Upper lobe of left lung (tissue), 6 donors: Measurements from ENCODE around the gene RPS15A. TPM values are rescaled to one million over a fixed set of nuclear protein-coding genes. Genes with fewer than 3 reads are reported as not detected.

Source experiments
- ATAC-seq, 2 donors: fragments of 200-7000 bp; cut with Tn5 transposase; one replicate each; pipeline ENCODE4 v1.9.1; 2022; ENCODE audit warnings: mild to moderate bottlenecking in 2 of 2, moderate library complexity in 2 of 2; ENCODE audit not compliant: low FRiP score in 2 of 2
- DNase-seq, 2 donors: peaks; one replicate each; pipeline ENCODE4 v3.0.0-alpha.2; 2019 to 2020
- H3K27ac ChIP-seq, 4 donors: fragments of 200-600 bp; sonication (generic); one replicate each; pipeline ENCODE4 v1.5.1; 2016 to 2019
- H3K27me3 ChIP-seq, 4 donors: fragments of 200-600 bp; sonication (generic); one replicate each; pipeline ENCODE4 v1.5.1; 2017 to 2019
- H3K36me3 ChIP-seq, 4 donors: fragments of 200-600 bp; sonication (generic); one replicate each; pipeline ENCODE4 v1.5.1; 2016 to 2019
- H3K4me1 ChIP-seq, 4 donors: fragments of 200-600 bp; sonication (generic); one replicate each; pipeline ENCODE4 v1.5.1; 2018 to 2019
- H3K4me3 ChIP-seq, 4 donors: fragments of 200-600 bp; sonication (generic); one replicate each; pipeline ENCODE4 v1.5.1; 2017 to 2019; ENCODE audit warnings: mild to moderate bottlenecking in 2 of 4, moderate library complexity in 1 of 4
- H3K9me3 ChIP-seq, 4 donors: fragments of 200-600 bp; sonication (generic); one replicate each; pipeline ENCODE4 v1.5.1; 2018 to 2019
- EP300 ChIP-seq, 4 donors: sonication (generic); formaldehyde crosslinking; IDR thresholded peaks; one replicate each; pipeline ENCODE4 v1.5.1; 2017; ENCODE audit warnings: antibody characterized with exemption in 4 of 4, control low read depth in 2 of 4
- POLR2A ChIP-seq, 4 donors: fragments of 450-650 bp; IDR thresholded peaks; one replicate each; pipeline ENCODE4 v1.5.1; 2016 to 2017; ENCODE audit warnings: antibody characterized with exemption in 4 of 4, mild to moderate bottlenecking in 2 of 4
- POLR2AphosphoS5 ChIP-seq, 2 donors: sonication (generic); formaldehyde crosslinking; IDR thresholded peaks; one replicate each; pipeline ENCODE4 v1.5.1; 2017; ENCODE audit warnings: antibody characterized with exemption in 2 of 2
- WGBS, 2 donors: methylation state at CpG; one replicate each; pipeline ENCODE4 v1.1.5; 2017 to 2018; 5-methylcytosine and 5-hydroxymethylcytosine counted together
- total RNA-seq, 6 donors: library from RNA; depleted of rRNA in 4 of 6; stranded (reverse); fragments of >200 nt in 4 of 6; gene quantifications; one replicate each; pipeline versions ENCODE4 v1.1.0 to v1.2.1, GENCODE V29; 2016 to 2021
- TF ChIP-seq, protein P1 (sequence below), 6 experiments: fragments of 450-650 bp in 4 of 6; fragments of 200-600 bp in 2 of 6; sonication (generic) in 2 of 6; IDR thresholded peaks; one replicate each; pipeline ENCODE4 v1.5.1; 2016 to 2019; ENCODE audit warnings: antibody characterized with exemption in 6 of 6
- donor health status: DM: no; HTN: no; CAD: no; lungs with moderate emphysema.
- donor health status: DM: no; HTN: yes; CAD: no; lungs with severe emphysema.

Gene RPS15A
- total RNA-seq, 6 donors from 2014 or later: 195 to 1,334 (median 859) TPM

DNA sequence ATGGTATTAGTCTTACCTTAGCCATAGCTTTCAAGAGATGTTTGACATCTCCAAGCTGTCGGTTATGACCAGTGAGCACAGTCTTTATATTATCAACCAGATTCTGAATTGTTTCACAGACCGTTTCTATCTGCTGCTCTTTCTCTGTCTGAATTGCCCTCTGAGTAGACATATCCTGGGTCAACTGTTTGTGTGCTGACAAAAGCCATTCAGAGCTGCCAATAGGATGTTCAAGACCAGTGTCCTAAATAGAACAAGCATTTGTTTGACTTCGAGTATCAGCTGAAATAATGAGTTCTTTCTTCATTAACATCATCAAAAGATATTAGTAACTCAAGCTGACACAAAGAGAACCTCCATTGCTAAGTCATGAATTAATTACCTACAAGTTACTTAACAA, 26.2 kb upstream of the RPS15A start:
- no peak overlapping the region for H3K27ac ChIP-seq
- WGBS, 2 donors: 81 to 95% methylated on average over 3 of the region's 3 CpGs
- no peaks in the 10 kb centered on the region for H3K9me3 ChIP-seq
- H3K36me3 ChIP-seq: peaks cover 33 to 87% (median 59%) of the 10 kb centered on the region in 4 donors
- no peak for TF ChIP-seq EP300 (IDR thresholded peaks at IDR 0.05)
- no peak for TF ChIP-seq POLR2AphosphoS5 (IDR thresholded peaks at IDR 0.05)
- no peak for TF ChIP-seq POLR2A (IDR thresholded peaks at IDR 0.05)
- TF ChIP-seq, protein P1, sequence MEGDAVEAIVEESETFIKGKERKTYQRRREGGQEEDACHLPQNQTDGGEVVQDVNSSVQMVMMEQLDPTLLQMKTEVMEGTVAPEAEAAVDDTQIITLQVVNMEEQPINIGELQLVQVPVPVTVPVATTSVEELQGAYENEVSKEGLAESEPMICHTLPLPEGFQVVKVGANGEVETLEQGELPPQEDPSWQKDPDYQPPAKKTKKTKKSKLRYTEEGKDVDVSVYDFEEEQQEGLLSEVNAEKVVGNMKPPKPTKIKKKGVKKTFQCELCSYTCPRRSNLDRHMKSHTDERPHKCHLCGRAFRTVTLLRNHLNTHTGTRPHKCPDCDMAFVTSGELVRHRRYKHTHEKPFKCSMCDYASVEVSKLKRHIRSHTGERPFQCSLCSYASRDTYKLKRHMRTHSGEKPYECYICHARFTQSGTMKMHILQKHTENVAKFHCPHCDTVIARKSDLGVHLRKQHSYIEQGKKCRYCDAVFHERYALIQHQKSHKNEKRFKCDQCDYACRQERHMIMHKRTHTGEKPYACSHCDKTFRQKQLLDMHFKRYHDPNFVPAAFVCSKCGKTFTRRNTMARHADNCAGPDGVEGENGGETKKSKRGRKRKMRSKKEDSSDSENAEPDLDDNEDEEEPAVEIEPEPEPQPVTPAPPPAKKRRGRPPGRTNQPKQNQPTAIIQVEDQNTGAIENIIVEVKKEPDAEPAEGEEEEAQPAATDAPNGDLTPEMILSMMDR (IDR thresholded peaks at IDR 0.05): no peak
- H3K4me3 ChIP-seq: no peak overlapping the region
- ATAC-seq (no peak), DNase-seq (no peak)
- H3K27me3 ChIP-seq: no peaks in the 10 kb centered on the region
- no peaks in the 10 kb centered on the region for H3K4me1 ChIP-seq

DNA sequence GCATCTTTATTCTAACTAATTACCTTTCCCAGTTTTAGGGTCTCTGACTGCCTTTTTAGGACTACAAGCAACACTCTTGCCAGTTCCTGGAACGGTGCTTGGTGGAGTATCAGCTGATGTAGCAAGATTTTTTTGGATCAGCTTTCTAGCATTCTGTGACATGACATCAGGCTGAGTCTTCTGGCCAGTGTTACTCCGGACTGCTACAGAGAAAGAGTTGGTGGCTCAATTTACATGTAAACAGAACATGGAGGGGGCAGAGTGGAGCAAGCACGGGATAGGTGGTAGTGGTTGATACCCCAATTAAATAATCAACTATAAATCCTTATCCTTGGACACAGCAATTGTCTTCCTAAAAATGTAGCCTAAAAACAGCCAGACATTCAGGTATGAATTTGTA, 21.8 kb upstream of the RPS15A start:
- 90% methylated on average over 3 of the region's 3 CpGs for WGBS, 2 donors
- no peak for TF ChIP-seq POLR2AphosphoS5 (IDR thresholded peaks at IDR 0.05)
- TF ChIP-seq POLR2A (IDR thresholded peaks at IDR 0.05): no peak
- DNase-seq: no peak
- no peaks in the 10 kb centered on the region for H3K4me1 ChIP-seq
- H3K27me3 ChIP-seq: no peaks in the 10 kb centered on the region
- peaks cover 42 to 91% (median 69%) of the 10 kb centered on the region in 4 donors for H3K36me3 ChIP-seq
- no peak overlapping the region for H3K27ac ChIP-seq
- no peak for ATAC-seq
- no peaks in the 10 kb centered on the region for H3K9me3 ChIP-seq
- no peak overlapping the region for H3K4me3 ChIP-seq

GRCh38 chr16:18809165-18809564, 19.0 kb upstream of the RPS15A start:
- 93 to 97% methylated on average over 13 of the region's 13 CpGs for WGBS, 2 donors
- TF ChIP-seq POLR2AphosphoS5 (IDR thresholded peaks at IDR 0.05) (no peak), POLR2A (IDR thresholded peaks at IDR 0.05) (no peak), EP300 (IDR thresholded peaks at IDR 0.05) (no peak)
- TF ChIP-seq, protein P1 (IDR thresholded peaks at IDR 0.05): no peak
- H3K9me3 ChIP-seq: no peaks in the 10 kb centered on the region
- DNase-seq (no peak), ATAC-seq (no peak)
- H3K27ac ChIP-seq: no peak overlapping the region
- no peak overlapping the region for H3K4me3 ChIP-seq
- H3K36me3 ChIP-seq: peaks cover 28 to 70% (median 47%) of the 10 kb centered on the region in 4 donors
- peaks cover 0 to 8% (median 2%) of the 10 kb centered on the region in 4 donors for H3K4me1 ChIP-seq
- H3K27me3 ChIP-seq: no peaks in the 10 kb centered on the region

- ATAC-seq (no peak), DNase-seq (no peak)
- 22 to 31% methylated on average over 2 of the region's 2 CpGs for WGBS, 2 donors
These were observed 15.2 kb upstream of the RPS15A start for GRCh38 chr16:18805257-18805773.

DNA sequence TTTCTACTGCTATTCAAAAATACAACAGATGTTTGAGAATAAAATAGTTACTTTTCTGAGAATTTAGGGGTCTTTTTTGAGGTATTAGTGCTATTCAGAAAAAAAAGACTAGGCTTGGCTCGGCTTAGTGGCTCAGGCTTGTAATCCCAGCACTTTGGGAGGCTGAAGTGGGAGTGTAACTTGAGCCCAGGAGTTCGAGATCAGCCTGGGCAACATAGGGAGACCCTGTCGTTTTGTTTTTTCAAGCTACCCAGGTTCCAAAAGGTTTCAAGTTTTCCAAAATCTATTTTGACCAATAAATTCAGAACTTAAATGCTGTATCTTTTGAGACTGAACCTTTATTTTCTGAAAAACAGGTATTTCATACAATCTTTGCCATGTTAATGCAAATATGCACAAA, 14.4 kb upstream of the RPS15A start:
- peak overlapping the region in 2 of 4 donors; percentile 54 to 98 for H3K27ac ChIP-seq
- peaks cover 15 to 30% (median 16%) of the 10 kb centered on the region in 4 donors for H3K36me3 ChIP-seq
- 55 to 68% methylated on average over 3 of the region's 3 CpGs for WGBS, 2 donors

More at GRCh38 chr16:18805257-18805773, 15.2 kb upstream of the RPS15A start:
- Histone ChIP-seq H3K9me3 (no peaks in the 10 kb centered on the region), H3K4me1 (peaks cover 12 to 25% (median 14%) of the 10 kb centered on the region in 4 donors), H3K27ac (peak overlapping the region in 2 of 4 donors; percentile 54 to 98), H3K4me3 (no peak overlapping the region), H3K27me3 (no peaks in the 10 kb centered on the region), H3K36me3 (peaks cover 15 to 38% (median 23%) of the 10 kb centered on the region in 4 donors)
- TF ChIP-seq POLR2AphosphoS5 (IDR thresholded peaks at IDR 0.05): no peak
- no peak for TF ChIP-seq POLR2A (IDR thresholded peaks at IDR 0.05)
- no peak for TF ChIP-seq EP300 (IDR thresholded peaks at IDR 0.05)
- TF ChIP-seq, protein P1 (IDR thresholded peaks at IDR 0.05): no peak

More for the DNA sequence above, 14.4 kb upstream of the RPS15A start:
- DNase-seq (no peak), ATAC-seq (no peak)
- H3K9me3 ChIP-seq: no peaks in the 10 kb centered on the region
- no peak overlapping the region for H3K4me3 ChIP-seq
- H3K4me1 ChIP-seq: peaks cover 19 to 32% (median 22%) of the 10 kb centered on the region in 4 donors
- TF ChIP-seq POLR2A (IDR thresholded peaks at IDR 0.05) (no peak), EP300 (IDR thresholded peaks at IDR 0.05) (no peak), POLR2AphosphoS5 (IDR thresholded peaks at IDR 0.05) (no peak)
- TF ChIP-seq, protein P1 (IDR thresholded peaks at IDR 0.05): no peak
- H3K27me3 ChIP-seq: no peaks in the 10 kb centered on the region
